CD4-positive, CD25-positive, alpha-beta regulatory T cell (primary cell): ENCODE measurements around the gene TMPRSS2. TPM values are rescaled to one million over a fixed set of nuclear protein-coding genes. Genes with fewer than 3 reads are reported as not detected.

Experiments
- ATAC-seq, 2 donors: fragments of 150-1000 bp; cut with Tn5 transposase; one replicate each; pipeline ENCODE4 v1.10.0; 2021; ENCODE audit warnings: low read depth in 2 of 2, moderate number of reproducible peaks in 2 of 2, moderate library complexity in 1 of 2
- DNase-seq, 3 donors: peaks; one replicate each; pipeline versions ENCODE4 v3.0.0 to v3.0.0-alpha.2; 2012 to 2022; ENCODE audit warnings: mixed read lengths in 1 of 3
- H3K27ac ChIP-seq: one replicate; pipeline ENCODE4 v1.7.0; 2013; ENCODE audit warnings: mild to moderate bottlenecking, low read length; ENCODE audit not compliant: insufficient read depth, poor library complexity, severe bottlenecking
- H3K27me3 ChIP-seq: one replicate; pipeline ENCODE4 v1.7.0; 2013; ENCODE audit warnings: low read length; ENCODE audit not compliant: control insufficient read depth, insufficient read depth
- H3K36me3 ChIP-seq: one replicate; pipeline ENCODE4 v1.7.0; 2013; ENCODE audit warnings: mild to moderate bottlenecking, low read length, moderate library complexity; ENCODE audit not compliant: control insufficient read depth, insufficient read depth
- H3K4me1 ChIP-seq: 2 replicates; pipeline ENCODE4 v1.7.0; 2013; ENCODE audit warnings: mild to moderate bottlenecking, low read length; ENCODE audit not compliant: insufficient read depth, control insufficient read depth, poor library complexity, severe bottlenecking
- H3K4me3 ChIP-seq: one replicate; pipeline ENCODE4 v1.7.0; 2013; ENCODE audit warnings: low read depth, mild to moderate bottlenecking, low read length, moderate library complexity
- H3K9me3 ChIP-seq, 2 experiments: 1 replicate in 1 of 2; 2 replicates in 1 of 2; pipeline ENCODE4 v1.7.0; 2013; ENCODE audit warnings: low read length in 2 of 2, mild to moderate bottlenecking in 1 of 2, moderate library complexity in 1 of 2; ENCODE audit not compliant: control insufficient read depth in 2 of 2
- H3K27ac Mint-ChIP-seq, 3 donors: one replicate each; pipeline ENCODE4 v1.8.0; 2020 to 2022; ENCODE audit warnings: mild to moderate bottlenecking in 3 of 3, mixed read lengths in 3 of 3, moderate library complexity in 2 of 3
- H3K27me3 Mint-ChIP-seq: one replicate; pipeline ENCODE4 v1.8.0; 2022; ENCODE audit warnings: mild to moderate bottlenecking, mixed read lengths
- H3K36me3 Mint-ChIP-seq: one replicate; pipeline ENCODE4 v1.8.0; 2020; ENCODE audit warnings: mixed read lengths
- H3K4me1 Mint-ChIP-seq, 4 donors: one replicate each; pipeline ENCODE4 v1.8.0; 2020 to 2022; ENCODE audit warnings: mixed read lengths in 4 of 4, mild to moderate bottlenecking in 1 of 4
- H3K4me3 Mint-ChIP-seq, 4 donors: one replicate each; pipeline ENCODE4 v1.8.0; 2020 to 2022; ENCODE audit warnings: mild to moderate bottlenecking in 4 of 4, mixed read lengths in 4 of 4, moderate library complexity in 3 of 4
- H3K9me3 Mint-ChIP-seq, 7 donors: one replicate each; pipeline ENCODE4 v1.8.0; 2020 to 2022; ENCODE audit warnings: mixed read lengths in 7 of 7, mild to moderate bottlenecking in 3 of 7, moderate library complexity in 2 of 7
- polyA plus RNA-seq, 4 donors: library from polyadenylated mRNA; unstranded; fragments of 300-500 nt; fragmentation: Illumina TruSeq; gene quantifications; one replicate each; pipeline ENCODE4 v1.2.3, GENCODE V29; 2021
- total RNA-seq: library from RNA; stranded (reverse); gene quantifications from one replicate; pipeline ENCODE4 v1.2.3, GENCODE V29; 2022

TMPRSS2 gene
- total and polyA plus RNA-seq, 5 donors from 2014 or later, result not detected

DNA sequence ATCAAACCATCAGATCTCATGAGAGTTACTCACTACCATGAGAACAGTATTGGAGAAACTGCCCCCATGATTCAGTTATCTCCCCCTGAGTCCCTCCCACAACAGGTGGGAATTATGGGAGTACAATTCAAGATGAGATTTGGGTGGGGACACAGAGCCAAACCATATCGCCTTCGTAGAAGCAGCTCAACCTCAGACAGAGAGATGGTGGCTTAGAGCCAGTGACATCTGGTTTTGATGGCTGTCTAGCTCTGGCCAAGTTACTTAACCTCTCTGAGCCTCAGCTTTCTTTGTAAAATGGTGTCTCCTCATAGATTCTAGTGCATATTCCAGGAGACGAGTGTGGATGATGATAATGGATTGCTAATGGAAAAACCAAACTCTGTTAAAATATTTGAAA is 54.8 kb downstream of the TMPRSS2 start:
- ATAC-seq (no peak), DNase-seq (no peak)
- Histone ChIP-seq H3K27ac (no peak overlapping the region), H3K4me1 (no peaks in the 10 kb centered on the region), H3K27me3 (no peaks in the 10 kb centered on the region), H3K36me3 (peaks cover 80% of the 10 kb centered on the region), H3K4me3 (no peak overlapping the region), H3K9me3 (no peaks in the 10 kb centered on the region)
- H3K36me3 Mint-ChIP-seq, result peaks cover 71% of the 10 kb centered on the region
- no peaks in the 10 kb centered on the region for H3K9me3 Mint-ChIP-seq
- H3K27ac Mint-ChIP-seq, result peak overlapping the region in 2 of 3 donors; percentile 68 to 80
- H3K4me1 Mint-ChIP-seq, result peaks cover 0 to 12% (median 2%) of the 10 kb centered on the region in 4 donors
- H3K4me3 Mint-ChIP-seq, result no peak overlapping the region
- H3K27me3 Mint-ChIP-seq, result no peaks in the 10 kb centered on the region

DNA sequence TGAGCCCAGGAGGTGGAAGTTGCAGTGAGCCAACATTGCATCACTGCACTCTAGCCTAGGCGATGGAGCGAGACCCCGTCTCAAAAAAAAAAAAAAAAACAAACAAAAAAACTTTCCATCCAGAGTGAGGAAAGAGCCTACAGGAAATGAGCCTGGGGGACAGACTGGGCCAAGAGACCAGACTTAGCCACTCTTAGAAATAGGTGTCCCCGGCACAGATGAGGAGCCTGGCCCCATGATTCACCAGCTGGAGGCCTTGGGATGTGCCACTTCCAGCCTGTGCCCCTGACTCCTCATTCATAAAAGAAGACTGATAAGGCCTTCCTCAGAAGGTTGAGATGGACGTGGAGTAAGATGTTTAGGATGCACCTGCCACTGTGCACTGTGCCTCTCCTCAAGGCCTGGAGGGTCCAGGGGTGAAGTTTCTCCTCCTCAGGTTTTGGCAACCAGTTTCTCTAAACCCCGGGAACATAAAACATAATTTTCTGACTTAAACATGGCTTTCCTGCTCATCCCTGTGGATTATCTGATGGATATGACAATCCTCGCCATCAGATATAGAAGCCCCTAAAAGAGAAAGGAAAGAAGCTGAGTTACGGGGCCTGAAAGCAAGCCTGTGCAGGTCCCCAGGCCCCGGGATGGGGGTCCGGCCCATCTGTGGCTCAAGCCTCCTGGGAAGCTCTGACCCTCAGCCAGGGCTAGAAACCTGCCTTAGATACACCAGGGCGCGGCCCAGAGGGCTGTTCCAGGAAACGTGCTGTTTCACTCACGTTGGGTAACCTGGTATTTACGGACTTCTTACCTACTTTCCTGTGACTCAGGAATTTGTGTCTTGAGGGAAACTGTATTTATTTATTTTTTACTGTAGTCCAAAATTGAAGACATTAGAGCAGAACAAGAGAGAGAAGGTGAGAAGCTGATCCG is 55.9 kb downstream of the TMPRSS2 start:
- ATAC-seq (no peak), DNase-seq (no peak)
- Mint-ChIP-seq H3K9me3 (no peaks in the 10 kb centered on the region), H3K36me3 (peaks cover 70% of the 10 kb centered on the region), H3K27ac (peak overlapping the region in 1 of 3 donors; percentile 20), H3K4me1 (peaks cover 0 to 10% (median 2%) of the 10 kb centered on the region in 4 donors), H3K27me3 (no peaks in the 10 kb centered on the region), H3K4me3 (no peak overlapping the region)
- no peaks in the 10 kb centered on the region for H3K4me1 ChIP-seq
- H3K36me3 ChIP-seq, result peaks cover 79% of the 10 kb centered on the region
- H3K9me3 ChIP-seq, result no peaks in the 10 kb centered on the region
- no peak overlapping the region for H3K27ac ChIP-seq
- no peak overlapping the region for H3K4me3 ChIP-seq
- no peaks in the 10 kb centered on the region for H3K27me3 ChIP-seq

DNA sequence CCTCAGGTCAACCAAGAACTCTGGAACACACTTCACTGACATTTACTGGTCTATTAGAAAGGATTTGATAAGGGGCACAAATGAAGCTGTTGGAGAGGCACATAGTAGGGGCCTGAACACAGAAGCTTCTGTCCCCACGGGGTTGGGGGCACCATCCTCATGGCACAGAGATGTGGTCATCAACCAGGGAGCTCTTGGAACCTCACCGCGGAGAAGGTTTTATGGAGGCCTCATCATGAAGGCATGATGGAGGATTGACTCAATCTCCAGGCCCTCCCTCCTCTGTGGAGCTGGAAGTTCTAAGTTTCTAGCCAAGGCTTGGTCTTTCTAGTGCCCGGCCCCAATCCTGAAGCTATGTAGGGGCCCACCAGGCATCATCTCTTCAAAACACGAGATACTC is 58.3 kb downstream of the TMPRSS2 start:
- Mint-ChIP-seq H3K36me3 (peaks cover 77% of the 10 kb centered on the region), H3K4me1 (peaks cover 0 to 6% (median 2%) of the 10 kb centered on the region in 4 donors), H3K4me3 (no peak overlapping the region), H3K27me3 (no peaks in the 10 kb centered on the region), H3K27ac (peak overlapping the region in 1 of 3 donors; percentile 12), H3K9me3 (no peaks in the 10 kb centered on the region)
- Histone ChIP-seq H3K27me3 (no peaks in the 10 kb centered on the region), H3K27ac (no peak overlapping the region), H3K4me1 (no peaks in the 10 kb centered on the region), H3K36me3 (peaks cover 86% of the 10 kb centered on the region), H3K9me3 (no peaks in the 10 kb centered on the region), H3K4me3 (no peak overlapping the region)
- no peak for DNase-seq
- peak in 1 of 2 donors; percentile 5 for ATAC-seq

DNA sequence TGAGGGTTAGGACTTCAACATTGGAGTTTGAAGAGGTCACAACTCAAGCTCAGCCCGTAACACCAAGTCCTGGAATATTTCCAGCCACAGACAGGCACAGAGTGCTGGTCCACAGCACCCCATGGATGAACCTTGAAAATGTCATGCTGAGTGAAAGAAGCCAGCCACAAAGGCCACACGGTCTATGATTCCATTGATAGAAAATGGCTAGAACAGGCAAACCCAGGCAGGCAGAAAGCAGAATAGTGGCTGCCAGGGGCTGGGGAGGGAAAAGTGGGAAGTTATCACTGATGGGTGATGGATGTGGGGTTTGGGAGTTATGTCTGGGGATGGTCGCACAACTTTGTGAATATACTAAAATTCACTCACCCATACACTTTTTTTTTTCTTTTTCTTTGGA is 60.6 kb downstream of the TMPRSS2 start:
- no peak for ATAC-seq
- Histone ChIP-seq H3K4me3 (no peak overlapping the region), H3K4me1 (no peaks in the 10 kb centered on the region), H3K36me3 (peaks cover 82% of the 10 kb centered on the region), H3K9me3 (no peaks in the 10 kb centered on the region), H3K27ac (no peak overlapping the region), H3K27me3 (no peaks in the 10 kb centered on the region)
- Mint-ChIP-seq H3K4me1 (peaks cover 0 to 3% (median 0%) of the 10 kb centered on the region in 4 donors), H3K36me3 (peaks cover 79% of the 10 kb centered on the region), H3K4me3 (no peak overlapping the region), H3K9me3 (no peaks in the 10 kb centered on the region), H3K27ac (peak overlapping the region in 1 of 3 donors; percentile 74), H3K27me3 (no peaks in the 10 kb centered on the region)
- DNase-seq, result no peak

DNA sequence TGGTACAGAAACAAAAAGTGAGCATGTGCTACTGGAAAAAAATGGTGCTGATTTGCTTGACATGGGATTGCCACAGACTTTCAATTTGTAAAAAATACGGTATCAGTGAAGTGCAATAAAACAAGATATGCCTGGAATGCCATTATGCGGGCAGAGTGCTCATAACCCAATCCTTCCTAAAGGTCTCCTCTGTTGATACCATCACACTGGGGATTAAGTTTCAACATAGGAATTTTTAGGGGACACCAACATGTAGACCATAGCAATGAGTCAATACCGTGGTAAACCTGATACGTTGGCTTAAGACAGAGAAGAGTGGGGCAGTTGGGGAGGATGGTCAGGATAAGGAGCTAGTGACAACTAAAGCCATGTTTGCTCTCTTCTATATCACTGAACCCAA is 61.4 kb downstream of the TMPRSS2 start:
- DNase-seq (no peak), ATAC-seq (no peak)
- H3K4me1 ChIP-seq, result no peaks in the 10 kb centered on the region
- Mint-ChIP-seq H3K9me3 (no peaks in the 10 kb centered on the region), H3K36me3 (peaks cover 79% of the 10 kb centered on the region), H3K27me3 (no peaks in the 10 kb centered on the region), H3K4me3 (no peak overlapping the region), H3K4me1 (peaks cover 0 to 3% (median 0%) of the 10 kb centered on the region in 4 donors), H3K27ac (peak overlapping the region in 1 of 3 donors; percentile 55)
- H3K36me3 ChIP-seq, result peaks cover 82% of the 10 kb centered on the region
- no peaks in the 10 kb centered on the region for H3K27me3 ChIP-seq
- no peaks in the 10 kb centered on the region for H3K9me3 ChIP-seq
- H3K4me3 ChIP-seq, result no peak overlapping the region
- H3K27ac ChIP-seq, result no peak overlapping the region

DNA sequence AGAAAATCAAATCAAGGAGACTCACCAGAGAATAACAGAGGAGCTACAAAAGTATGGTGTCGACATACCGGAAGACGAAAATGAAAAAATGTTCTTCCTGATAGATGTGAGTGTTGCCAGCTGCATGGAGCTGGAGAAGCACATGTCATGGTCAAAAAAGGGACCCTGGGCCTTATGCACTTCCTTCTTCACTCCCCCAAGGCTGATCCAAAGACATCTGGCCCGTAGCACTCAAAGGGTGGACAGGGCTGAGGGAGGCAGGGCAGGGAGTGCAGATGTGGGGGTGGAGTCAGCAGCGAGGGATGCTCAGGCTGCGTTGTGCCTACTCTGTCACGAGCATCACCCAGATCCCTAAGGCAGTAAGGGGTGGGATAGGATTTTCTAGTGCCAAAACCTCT is 62.5 kb downstream of the TMPRSS2 start:
- Histone ChIP-seq H3K27ac (no peak overlapping the region), H3K4me3 (no peak overlapping the region), H3K9me3 (no peaks in the 10 kb centered on the region), H3K27me3 (no peaks in the 10 kb centered on the region), H3K4me1 (no peaks in the 10 kb centered on the region), H3K36me3 (peaks cover 84% of the 10 kb centered on the region)
- Mint-ChIP-seq H3K9me3 (no peaks in the 10 kb centered on the region), H3K4me1 (peaks cover 0 to 3% (median 0%) of the 10 kb centered on the region in 4 donors), H3K36me3 (peaks cover 74% of the 10 kb centered on the region), H3K4me3 (no peak overlapping the region), H3K27me3 (no peaks in the 10 kb centered on the region), H3K27ac (peak overlapping the region in 1 of 3 donors; percentile 85)
- ATAC-seq (no peak), DNase-seq (no peak)

DNA sequence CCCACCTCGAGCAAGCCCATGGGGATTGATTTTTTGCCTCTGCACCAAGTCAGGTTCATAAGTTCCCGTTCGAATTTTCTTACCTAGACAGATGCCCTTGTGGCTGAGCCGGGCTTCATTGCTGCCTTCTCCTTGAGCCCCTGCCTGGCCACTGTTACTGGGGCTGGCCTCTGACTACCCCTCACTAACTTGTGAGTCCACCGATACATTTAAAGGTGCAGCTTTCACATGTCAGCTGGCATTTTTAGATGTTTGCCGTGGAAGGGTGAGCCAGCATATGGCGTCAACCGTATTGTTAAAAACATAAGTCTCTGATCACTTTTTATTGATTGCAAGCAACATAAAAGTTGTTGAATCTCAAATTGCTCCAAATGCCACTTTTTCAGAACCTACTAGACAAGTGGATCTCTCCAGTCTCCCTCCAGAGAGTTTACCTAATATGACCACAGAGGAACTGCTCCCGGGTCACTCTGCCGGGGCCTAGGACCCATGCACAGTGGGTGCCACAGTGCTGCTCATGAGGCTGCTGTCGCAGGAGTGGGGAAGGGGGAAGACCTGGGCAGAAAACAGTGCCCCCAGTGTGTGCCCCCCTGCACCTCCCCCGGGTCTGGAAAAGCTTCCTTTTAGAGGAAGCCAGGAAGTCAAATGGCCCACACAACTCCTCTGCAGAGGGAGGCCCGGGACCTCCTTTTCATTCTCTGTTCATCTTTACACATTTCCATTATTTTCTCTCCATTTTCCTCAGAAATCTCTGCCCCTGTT is 63.1 kb downstream of the TMPRSS2 start:
- Mint-ChIP-seq H3K4me1 (peaks cover 0 to 1% (median 0%) of the 10 kb centered on the region in 4 donors), H3K36me3 (peaks cover 75% of the 10 kb centered on the region), H3K27me3 (no peaks in the 10 kb centered on the region), H3K9me3 (no peaks in the 10 kb centered on the region), H3K4me3 (no peak overlapping the region), H3K27ac (peak overlapping the region in 1 of 3 donors; percentile 85)
- Histone ChIP-seq H3K36me3 (peaks cover 86% of the 10 kb centered on the region), H3K4me1 (no peaks in the 10 kb centered on the region), H3K4me3 (no peak overlapping the region), H3K27ac (no peak overlapping the region), H3K9me3 (no peaks in the 10 kb centered on the region), H3K27me3 (no peaks in the 10 kb centered on the region)
- DNase-seq (no peak), ATAC-seq (no peak)
